Progenitor cell of endocrine pancreas (in vitro differentiated cells): ENCODE measurements around the gene KRTAP19-4. TPM values are rescaled to one million over a fixed set of nuclear protein-coding genes. Genes with fewer than 3 reads are reported as not detected.

Source experiments
- DNase-seq: peaks from one replicate; pipeline ENCODE4 v3.0.0; 2021; ENCODE audit warnings: low spot score; ENCODE audit not compliant: unreplicated experiment
- H3K27ac Mint-ChIP-seq: 2 replicates; pipeline ENCODE4 v1.8.0; 2021; ENCODE audit warnings: mild to moderate bottlenecking, moderate library complexity, mixed read lengths
- H3K27me3 Mint-ChIP-seq: 2 replicates; pipeline ENCODE4 v1.8.0; 2021; ENCODE audit warnings: mixed read lengths
- H3K36me3 Mint-ChIP-seq: 2 replicates; pipeline ENCODE4 v1.8.0; 2022; ENCODE audit warnings: mixed read lengths; ENCODE audit not compliant: insufficient read depth
- H3K4me1 Mint-ChIP-seq: 2 replicates; pipeline ENCODE4 v1.8.0; 2021; ENCODE audit warnings: low read depth, mixed read lengths
- H3K4me3 Mint-ChIP-seq: 2 replicates; pipeline ENCODE4 v1.8.0; 2021; ENCODE audit warnings: low read depth, mild to moderate bottlenecking, moderate library complexity, mixed read lengths
- H3K9me3 Mint-ChIP-seq: 2 replicates; pipeline ENCODE4 v1.8.0; 2021; ENCODE audit warnings: low read depth, mixed read lengths
- total RNA-seq: library from RNA; stranded (reverse); gene quantifications from 2 replicates; pipeline ENCODE4 v1.2.1, GENCODE V29; 2021
- TF ChIP-seq, protein P1 (sequence below): fragments of 200-600 bp; sonication (generic); IDR thresholded peaks from one replicate; pipeline ENCODE4 v1.5.0; 2021; ENCODE audit warnings: antibody characterized with exemption, mild to moderate bottlenecking; ENCODE audit not compliant: unreplicated experiment

The KRTAP19-4 gene
- total RNA-seq, 1 donor from 2014 or later: not detected

DNA sequence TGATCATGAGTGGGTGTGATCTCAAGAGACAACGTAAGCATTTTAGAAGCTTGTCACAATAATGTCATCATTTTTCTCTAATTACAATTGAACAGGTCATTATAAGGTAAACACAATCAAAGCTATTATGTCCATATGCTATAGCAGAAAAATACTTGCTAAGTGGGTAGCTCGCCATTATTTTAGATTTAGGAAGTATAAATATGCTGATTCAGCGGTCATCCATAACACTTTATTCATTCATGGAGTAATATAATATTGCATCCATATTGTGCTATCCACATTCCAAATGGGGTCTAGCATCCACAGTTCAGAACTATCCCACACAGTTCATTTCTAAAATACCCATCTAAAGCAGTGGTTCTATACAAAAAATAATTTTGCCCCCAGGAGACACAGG, 48.5 kb downstream of the KRTAP19-4 start:
- Mint-ChIP-seq H3K27ac (no peak overlapping the region), H3K9me3 (no peaks in the 10 kb centered on the region), H3K27me3 (no peaks in the 10 kb centered on the region), H3K4me3 (no peak overlapping the region), H3K4me1 (peaks cover 3% of the 10 kb centered on the region), H3K36me3 (no peaks in the 10 kb centered on the region)
- no peak for DNase-seq
- TF ChIP-seq, protein P1, sequence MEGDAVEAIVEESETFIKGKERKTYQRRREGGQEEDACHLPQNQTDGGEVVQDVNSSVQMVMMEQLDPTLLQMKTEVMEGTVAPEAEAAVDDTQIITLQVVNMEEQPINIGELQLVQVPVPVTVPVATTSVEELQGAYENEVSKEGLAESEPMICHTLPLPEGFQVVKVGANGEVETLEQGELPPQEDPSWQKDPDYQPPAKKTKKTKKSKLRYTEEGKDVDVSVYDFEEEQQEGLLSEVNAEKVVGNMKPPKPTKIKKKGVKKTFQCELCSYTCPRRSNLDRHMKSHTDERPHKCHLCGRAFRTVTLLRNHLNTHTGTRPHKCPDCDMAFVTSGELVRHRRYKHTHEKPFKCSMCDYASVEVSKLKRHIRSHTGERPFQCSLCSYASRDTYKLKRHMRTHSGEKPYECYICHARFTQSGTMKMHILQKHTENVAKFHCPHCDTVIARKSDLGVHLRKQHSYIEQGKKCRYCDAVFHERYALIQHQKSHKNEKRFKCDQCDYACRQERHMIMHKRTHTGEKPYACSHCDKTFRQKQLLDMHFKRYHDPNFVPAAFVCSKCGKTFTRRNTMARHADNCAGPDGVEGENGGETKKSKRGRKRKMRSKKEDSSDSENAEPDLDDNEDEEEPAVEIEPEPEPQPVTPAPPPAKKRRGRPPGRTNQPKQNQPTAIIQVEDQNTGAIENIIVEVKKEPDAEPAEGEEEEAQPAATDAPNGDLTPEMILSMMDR: no peak

DNA sequence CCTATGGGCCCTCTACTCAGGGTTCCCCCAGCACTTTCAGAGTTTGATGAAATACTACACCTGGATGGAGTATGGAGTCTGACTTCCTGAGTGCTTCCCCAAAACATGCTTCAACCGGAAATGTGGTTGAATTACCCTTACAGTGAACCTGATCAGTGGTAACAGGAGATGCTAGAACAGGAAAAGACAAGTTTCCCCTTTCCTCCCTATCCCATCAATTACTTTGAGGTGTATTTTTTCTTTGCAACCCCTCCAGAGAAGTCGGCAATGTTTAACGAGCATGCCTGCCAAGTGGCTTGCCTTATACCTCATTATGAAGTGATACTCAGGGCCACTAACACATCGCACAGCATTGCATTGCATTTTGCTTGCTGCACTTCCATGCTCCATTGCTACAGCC, 49.9 kb downstream of the KRTAP19-4 start:
- peaks cover 6% of the 10 kb centered on the region for H3K4me1 Mint-ChIP-seq
- no peaks in the 10 kb centered on the region for H3K36me3 Mint-ChIP-seq
- no peak overlapping the region for H3K4me3 Mint-ChIP-seq
- TF ChIP-seq, protein P1: no peak
- no peak overlapping the region for H3K27ac Mint-ChIP-seq
- H3K9me3 Mint-ChIP-seq: no peaks in the 10 kb centered on the region
- no peaks in the 10 kb centered on the region for H3K27me3 Mint-ChIP-seq
- no peak for DNase-seq

Other genes starting within 250 kb of the KRTAP19-4 start
- not detected in 2 replicates for gene KRTAP24-1, start 214.2 kb downstream of the KRTAP19-4 start, total RNA-seq
- gene KRTAP25-1, start 207.7 kb downstream of the KRTAP19-4 start, total RNA-seq: not detected in 2 replicates
- gene KRTAP26-1, start 176.8 kb downstream of the KRTAP19-4 start, total RNA-seq: not detected in 2 replicates
- not detected in 2 replicates for gene KRTAP27-1, start 159.5 kb downstream of the KRTAP19-4 start, total RNA-seq
- not detected in 2 replicates for gene KRTAP23-1, start 148.6 kb downstream of the KRTAP19-4 start, total RNA-seq
- not detected in 2 replicates for gene KRTAP13-2, start 124.9 kb downstream of the KRTAP19-4 start, total RNA-seq
- gene KRTAP13-1, start 101.1 kb downstream of the KRTAP19-4 start, total RNA-seq: not detected in 2 replicates
- gene KRTAP13-3, start 71.2 kb downstream of the KRTAP19-4 start, total RNA-seq: not detected in 2 replicates
- not detected in 2 replicates for gene KRTAP13-4, start 66.9 kb downstream of the KRTAP19-4 start, total RNA-seq
- gene KRTAP15-1, start 56.9 kb downstream of the KRTAP19-4 start, total RNA-seq: not detected in 2 replicates
- not detected in 2 replicates for gene KRTAP19-1, start 16.8 kb downstream of the KRTAP19-4 start, total RNA-seq
- not detected in 2 replicates for gene KRTAP19-2, start 9.7 kb downstream of the KRTAP19-4 start, total RNA-seq
- gene KRTAP19-3, start 5.2 kb downstream of the KRTAP19-4 start, total RNA-seq: not detected in 2 replicates
- gene KRTAP19-5, start 5.0 kb upstream of the KRTAP19-4 start, total RNA-seq: not detected in 2 replicates
- not detected in 2 replicates for gene KRTAP19-6, start 44.7 kb upstream of the KRTAP19-4 start, total RNA-seq
- gene KRTAP19-7, start 64.1 kb upstream of the KRTAP19-4 start, total RNA-seq: not detected in 2 replicates
- not detected in 2 replicates for gene KRTAP22-2, start 93.2 kb upstream of the KRTAP19-4 start, total RNA-seq
- gene KRTAP6-3, start 95.3 kb upstream of the KRTAP19-4 start, total RNA-seq: not detected in 2 replicates
- gene KRTAP6-2, start 101.7 kb upstream of the KRTAP19-4 start, total RNA-seq: not detected in 2 replicates
- not detected in 2 replicates for gene KRTAP22-1, start 103.9 kb upstream of the KRTAP19-4 start, total RNA-seq
- not detected in 2 replicates for gene KRTAP6-1, start 116.8 kb upstream of the KRTAP19-4 start, total RNA-seq
- gene KRTAP20-1, start 119.3 kb upstream of the KRTAP19-4 start, total RNA-seq: not detected in 2 replicates
- gene KRTAP20-4, start 123.5 kb upstream of the KRTAP19-4 start, total RNA-seq: not detected in 2 replicates
- not detected in 2 replicates for gene KRTAP20-2, start 138.0 kb upstream of the KRTAP19-4 start, total RNA-seq
- gene KRTAP20-3, start 145.7 kb upstream of the KRTAP19-4 start, total RNA-seq: not detected in 2 replicates
- gene KRTAP21-3, start 221.6 kb upstream of the KRTAP19-4 start, total RNA-seq: not detected in 2 replicates